8988T (cell line): ENCODE results near the gene DCUN1D3.

Source experiments
- DNase-seq: peaks from one replicate; pipeline ENCODE4 v3.0.0; 2011

DCUN1D3 gene

DNA sequence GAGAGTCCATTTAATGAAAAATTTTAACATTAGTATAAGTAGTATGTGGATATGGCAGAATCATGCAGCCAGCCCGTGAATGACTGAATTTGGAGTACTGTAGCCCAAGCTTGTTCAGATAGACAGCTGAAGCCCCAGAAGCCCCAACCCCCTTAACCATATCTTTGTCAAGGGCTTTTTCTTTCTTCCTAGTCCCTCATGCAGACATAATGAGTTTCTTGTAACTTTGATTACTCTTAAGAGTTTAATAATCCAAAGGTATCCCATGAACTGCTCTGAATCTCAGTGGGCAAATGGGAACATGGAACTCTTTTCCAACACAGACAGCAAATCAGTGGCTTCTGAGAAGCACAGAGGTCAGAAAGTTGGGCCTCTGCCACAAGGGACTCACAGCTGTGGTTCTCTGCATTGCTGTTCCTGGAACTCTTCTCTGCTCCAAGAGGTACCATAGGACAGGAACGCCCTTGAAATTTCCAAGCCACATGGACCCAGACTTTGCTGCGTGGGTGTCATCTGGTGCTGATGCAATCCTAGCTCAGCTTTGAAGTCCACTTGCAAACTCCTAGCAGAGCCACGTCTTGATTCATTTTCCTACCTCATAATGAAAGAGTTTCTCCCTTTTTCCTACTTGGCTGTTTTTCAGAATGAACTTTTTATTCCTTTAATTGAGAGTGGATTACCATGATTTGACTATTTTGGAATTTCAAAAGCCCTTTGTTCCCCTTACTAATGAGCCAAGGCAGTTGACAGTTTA, 18.5 kb upstream of the DCUN1D3 start:
- DNase-seq: no peak

DNA sequence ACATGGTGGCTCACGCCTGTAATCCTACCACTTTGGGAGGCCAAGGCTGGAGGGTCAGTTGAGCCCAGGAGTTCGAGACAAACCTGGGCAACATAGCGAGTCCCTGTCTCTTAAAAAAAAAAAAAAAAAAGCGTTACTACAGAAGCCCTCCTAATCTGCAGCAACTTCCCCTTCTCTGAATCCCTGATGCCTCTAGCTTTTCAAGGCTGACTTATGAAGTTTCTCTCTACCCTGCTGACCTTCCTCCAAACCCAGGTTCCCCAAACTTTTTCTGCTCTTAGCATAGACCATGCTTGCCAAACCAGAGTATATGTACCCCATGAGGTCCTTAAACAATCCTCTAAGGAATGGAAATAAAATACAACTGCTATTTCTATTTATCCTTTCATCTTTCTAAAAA, 16.8 kb upstream of the DCUN1D3 start:
- no peak for DNase-seq

DNA sequence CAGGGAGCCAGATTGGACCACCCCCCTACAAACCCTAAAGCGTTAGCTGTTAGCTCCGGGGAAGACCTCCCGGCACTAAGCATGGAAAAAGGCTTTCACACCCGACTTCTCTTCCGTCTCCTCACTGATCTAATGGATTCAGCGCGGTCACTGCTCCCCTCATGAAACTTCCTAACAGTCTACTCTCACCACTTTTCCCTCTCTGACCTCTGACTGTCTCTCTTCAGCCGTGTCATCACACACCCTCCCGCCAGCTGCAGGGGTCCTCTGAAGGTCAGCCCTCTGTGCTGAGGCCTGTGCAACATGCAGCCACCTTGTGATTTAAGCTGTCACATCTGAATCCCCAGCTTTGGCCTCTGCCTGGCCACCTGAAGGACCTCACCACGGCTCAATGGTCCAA, 16.1 kb upstream of the DCUN1D3 start:
- DNase-seq: no peak

DNA sequence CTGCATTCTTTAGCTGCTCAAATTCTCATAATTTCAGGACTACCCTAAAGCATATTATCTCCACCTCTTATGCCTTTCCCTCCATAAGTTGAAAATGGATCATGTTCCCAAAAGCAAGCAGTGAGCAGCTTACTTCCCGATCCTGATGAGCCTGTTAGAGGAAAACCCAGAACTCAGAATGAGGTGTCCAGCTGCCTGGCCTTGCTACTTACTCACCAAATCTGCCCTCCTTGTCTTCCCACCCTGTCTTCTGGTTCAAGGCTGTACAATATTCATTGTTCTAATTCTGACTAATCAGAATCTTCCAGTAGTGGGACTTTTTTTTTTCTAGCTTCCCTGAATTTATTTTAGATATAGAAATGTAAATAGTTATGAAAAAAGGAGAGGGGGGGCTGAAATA, 11.2 kb upstream of the DCUN1D3 start:
- no peak for DNase-seq

DNA sequence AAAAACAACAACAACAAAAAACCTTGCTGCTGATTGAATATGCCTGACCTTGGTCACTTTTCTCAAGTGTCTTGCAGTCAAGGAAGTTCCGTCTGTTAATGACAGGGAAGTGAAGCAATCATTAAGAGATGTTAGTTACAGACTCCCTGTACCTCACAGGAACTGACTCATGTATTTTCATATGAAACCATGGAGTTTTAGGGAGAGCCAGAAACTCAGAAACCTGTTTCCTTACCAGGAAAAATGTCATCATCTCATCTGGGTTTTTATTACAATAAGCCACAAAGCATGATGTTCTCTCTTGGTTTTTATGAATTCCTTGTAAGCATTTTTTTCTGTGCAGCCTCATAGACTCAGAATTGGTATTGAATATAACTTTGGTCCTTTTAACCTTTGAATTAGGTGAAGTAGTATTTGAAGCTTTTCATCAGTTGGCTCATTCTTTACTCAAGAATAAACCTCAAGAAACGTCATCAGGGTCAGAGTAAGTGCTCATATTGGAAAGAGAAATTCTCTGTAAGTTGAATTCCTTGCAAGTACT, 10.7 kb upstream of the DCUN1D3 start:
- no peak for DNase-seq

DNA sequence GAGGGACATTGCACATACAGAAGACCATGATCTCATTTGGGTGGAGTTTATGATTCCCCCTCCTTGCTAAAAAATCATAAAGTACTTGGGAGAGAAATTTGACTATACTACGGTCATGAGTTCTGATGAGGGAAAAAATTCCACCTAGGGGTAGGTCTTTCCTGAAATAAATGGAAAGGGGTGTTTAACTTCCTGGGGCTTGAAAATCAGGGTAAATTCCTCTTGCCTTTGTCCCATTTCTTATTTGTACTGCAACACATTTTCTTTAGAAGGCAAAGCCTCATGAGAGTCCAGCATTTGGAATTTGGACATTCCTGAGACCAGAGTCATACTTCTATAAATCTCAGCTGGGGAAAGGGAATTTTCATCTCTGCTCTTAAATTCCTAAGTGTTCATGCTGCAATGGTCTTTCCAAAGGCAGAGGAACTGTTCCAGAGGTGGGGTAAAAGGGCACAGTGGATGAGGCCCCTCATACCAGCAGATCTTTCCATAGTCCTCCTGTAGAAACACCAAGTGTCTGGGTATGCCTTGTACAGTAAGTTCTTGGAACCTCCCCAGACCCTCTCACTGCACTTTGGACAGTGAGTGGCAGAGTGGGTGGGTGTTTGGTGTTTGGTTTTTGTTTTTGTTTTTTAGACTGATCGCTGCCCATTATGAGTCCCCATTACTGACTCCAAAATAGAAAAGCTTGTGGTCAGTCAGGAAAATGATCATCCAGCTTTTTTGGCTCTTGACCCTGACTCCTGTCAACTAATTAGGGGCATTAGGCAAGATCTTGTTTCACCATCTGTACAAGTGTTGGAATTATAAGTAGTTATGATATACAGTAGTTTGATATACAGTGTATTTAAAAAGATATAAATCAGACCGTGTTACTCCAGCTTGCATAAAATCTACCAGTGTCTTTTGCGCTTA, 6.4 kb upstream of the DCUN1D3 start:
- DNase-seq: no peak

DNA sequence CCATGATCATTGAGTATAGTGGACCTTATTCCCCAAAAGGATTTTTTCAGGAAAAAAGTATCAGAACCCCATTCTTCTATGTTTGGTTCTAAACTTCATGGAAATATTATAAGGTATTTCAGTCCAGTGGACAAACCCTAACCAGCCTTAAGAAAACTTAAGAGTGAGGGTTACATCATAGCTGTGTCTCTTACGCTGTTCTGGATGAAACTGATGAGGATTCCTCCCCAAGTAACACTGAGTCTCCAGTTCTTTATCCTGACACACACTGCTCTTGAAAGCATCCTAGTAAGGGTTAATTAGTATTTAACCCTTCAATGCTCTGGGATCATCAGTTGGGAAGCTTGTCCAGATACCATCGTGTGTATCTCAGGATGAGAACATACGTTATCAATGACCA, 5.4 kb upstream of the DCUN1D3 start:
- no peak for DNase-seq

DNA sequence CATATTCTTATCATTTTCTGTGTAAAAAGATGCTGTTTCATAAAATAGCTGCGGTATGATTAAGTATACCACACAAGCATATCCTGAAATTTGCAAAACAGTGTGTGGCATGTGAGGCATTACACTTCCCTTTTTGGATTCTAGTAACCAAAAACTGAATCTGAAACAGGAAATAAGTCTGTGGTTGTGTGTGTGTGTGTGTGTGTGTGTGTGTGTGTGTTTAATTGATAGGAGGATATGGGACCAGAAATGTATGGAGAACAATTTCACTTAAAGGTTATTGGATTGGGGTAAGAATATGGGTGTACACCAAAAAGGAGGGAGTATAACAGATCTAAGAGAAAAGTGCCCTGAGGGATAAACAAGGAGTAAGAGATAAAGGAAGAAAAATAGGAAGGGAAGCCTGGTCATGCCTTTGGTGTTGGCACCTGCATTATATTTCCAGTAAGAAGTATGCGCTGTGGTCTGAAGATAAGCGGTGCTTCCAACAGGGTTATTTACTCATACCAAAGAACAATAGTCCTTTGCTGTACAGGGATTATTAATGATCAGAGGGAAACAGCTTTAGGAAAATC, 4.4 kb upstream of the DCUN1D3 start:
- DNase-seq: no peak

DNA sequence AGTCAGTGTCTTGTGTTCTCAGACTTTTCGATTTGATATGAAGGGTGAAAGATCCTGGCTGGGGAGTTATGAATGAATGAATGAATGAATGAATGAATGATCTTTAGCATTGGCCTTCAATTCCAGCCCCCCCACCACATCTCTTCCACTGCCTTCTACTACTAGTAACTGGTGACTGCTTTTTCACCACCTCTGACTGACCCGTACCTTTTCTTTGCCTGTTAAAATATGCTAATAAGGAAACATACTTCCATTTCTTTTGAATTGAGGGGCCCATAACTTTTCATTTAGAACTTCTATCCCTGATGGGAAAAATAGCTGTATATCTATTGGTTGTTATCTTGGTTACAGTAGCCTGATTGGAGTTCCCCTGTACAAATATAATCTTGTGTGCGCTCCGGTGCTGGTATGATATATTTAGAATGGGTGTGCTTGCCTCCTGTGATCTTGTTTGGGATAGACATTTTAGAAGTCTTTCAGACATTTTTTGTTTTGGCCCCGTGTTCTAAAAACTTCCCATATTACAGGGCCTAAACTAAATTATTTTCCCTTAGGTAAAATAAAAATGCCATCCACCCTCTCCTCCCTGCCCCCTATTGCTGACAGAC, 3.8 kb upstream of the DCUN1D3 start:
- no peak for DNase-seq

DNA sequence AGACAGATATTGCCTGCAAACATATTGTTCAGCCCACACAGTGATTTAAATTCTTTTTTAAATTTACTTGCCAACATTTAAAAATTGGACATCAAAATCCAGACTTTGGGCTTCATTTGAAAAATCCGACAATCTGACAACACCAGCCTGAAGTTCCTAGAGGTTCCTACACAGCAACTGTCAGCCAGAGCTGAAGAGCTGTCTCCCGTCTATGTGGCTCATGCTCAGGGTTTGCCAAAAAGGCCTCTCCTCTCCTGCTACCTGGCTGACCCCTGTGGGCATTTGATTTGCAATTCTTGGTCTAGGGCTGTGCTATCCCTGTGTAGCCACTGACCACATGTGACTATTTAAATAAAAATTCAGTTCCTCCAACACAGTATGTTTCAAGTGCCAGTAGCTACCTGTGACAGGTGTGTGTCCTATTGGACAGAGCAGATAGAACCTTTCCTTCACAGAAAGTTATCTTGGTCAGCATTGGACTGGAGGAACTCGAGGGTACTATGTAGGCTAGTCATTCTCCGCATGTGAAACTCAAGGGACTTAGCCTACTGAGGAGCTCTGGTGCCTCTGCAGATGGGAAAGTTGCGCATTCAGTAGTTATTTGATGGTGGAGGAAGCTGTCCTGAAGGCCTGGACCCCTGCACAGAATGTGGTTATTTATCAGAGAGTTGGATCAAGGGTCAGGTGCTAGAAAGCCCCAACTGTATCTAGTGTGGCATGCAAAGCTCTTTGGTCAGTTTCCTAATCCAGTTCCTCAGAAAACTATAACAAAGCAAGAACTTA, 3.1 kb upstream of the DCUN1D3 start:
- DNase-seq: no peak

DNA sequence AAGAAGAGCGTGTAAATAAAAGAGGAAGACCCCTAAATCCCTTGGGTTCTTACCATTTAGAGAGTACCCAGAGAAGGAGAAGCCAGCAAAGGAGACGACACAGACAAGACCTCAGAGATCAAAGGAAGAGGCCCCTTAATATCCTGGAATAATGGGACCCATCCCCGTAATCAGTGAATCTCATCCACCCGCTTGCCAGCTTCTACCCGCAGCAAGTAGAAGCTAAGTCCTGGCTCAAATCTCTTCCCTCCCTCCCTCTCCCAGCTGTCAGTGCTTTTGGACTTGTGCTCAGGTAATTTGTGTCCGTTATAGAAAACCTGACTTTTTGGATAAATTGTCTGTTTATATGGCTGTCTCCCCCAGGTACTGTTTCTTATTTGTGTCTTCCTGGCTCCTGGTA, 2.3 kb upstream of the DCUN1D3 start:
- no peak for DNase-seq

DNA sequence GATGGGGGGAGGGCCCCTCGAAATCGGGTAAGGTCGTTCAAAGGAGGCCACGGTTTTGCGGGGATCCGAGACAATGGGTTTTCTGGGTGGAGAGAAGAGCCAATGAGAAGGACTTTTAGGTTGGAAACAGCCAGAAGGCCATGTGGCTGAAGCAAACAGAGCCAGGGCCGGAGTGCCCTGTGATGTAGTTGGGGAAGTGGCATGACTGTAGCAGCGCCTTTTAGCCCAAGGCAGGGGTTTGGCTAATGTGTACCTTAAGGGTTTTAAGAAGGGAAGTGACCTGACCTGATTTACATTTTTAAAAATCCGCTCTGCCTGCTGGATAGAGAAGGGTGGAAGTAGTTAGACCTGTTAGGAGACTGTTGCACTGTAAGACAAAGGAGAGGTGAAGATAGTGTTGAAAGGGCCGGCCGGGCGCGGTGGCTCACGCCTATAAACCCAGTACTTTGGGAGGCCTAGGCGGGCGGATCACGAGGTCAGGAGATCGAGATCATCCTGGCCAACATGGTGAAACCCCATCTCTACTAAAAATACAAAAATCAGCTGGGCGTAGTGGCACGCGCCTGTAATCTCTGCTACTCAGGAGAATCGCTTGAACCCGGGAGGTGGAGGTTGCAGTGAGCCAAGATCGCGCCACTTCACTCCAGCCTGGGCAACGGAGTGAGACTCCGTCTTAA, 1.4 kb upstream of the DCUN1D3 start:
- no peak for DNase-seq

DNA sequence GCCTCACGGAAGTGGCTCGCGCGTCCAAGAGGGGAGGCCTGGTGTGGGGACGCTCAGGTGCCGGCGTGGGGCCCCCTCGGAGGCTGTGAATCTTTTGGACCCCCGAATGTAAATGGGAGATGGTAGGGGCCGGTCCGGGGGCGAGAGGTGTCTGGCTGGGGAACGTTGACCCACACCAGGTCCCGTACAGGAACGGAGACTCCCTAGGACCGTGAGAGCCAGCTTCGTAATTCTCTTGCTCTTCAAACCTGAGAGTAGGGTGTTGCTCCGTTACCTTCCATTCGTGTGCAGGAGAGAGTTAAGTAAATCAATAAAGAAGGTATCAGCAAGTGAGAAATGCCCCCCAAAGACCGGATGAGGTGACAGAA, 894 bp upstream of the DCUN1D3 start:
- no peak for DNase-seq

DNA sequence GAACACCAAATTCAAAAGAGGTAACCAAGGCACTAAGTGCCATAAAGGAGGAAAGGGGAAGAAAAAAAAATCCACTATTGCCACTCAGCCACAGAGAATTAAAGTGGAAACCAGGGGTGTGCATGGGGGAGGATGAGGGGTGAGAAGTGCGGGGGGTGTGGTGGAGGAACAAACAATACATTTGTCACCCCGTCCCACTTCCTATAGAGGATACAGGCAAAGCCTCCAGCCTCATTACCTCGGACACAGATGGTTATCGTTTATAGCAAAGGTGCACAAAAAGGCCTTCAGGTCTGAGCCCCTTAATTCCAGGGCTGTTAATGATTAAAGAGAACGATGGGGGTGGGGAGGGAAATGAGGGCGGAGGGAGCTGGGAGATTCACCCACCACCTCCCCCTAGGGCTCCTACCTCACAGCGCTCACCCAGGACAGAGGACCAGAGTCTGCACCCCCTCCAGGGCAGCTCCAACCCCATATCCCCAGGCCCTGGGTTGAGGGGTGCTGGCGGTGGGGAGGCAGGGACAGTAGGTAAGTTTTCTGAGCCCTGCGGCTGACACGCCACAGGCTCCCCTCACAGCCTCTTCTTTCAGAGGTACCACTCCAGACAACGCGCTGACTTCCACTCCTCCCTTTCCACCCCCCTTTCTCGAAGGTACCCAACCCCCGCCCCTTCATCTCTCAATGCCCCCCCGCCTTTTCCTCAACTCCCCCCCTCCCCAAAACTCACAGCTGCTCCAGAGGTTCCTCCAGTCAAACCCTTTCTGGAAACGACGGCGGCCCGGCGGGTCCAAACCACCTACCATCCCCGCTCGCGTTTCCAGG, 470 bp downstream of the DCUN1D3 start:
- no peak for DNase-seq

DNA sequence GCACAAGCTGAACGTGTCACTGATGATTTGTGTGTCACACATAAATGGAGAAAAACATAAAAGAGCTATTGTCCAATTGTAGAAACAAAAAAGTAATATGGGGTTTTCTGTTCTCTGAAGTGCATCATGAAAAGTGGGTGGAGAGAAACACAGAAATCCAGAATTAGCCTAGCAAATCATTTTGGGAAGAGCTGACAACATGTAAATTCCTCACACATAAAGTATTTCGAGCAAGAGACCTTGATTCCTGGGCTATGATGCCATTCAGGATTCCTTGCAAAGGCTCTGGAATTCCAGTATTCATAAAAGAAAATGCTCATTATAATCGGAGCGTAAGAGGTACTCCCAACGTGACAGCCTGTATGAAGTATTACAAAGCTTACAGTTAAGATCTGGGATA, 1.1 kb downstream of the DCUN1D3 start:
- no peak for DNase-seq

DNA sequence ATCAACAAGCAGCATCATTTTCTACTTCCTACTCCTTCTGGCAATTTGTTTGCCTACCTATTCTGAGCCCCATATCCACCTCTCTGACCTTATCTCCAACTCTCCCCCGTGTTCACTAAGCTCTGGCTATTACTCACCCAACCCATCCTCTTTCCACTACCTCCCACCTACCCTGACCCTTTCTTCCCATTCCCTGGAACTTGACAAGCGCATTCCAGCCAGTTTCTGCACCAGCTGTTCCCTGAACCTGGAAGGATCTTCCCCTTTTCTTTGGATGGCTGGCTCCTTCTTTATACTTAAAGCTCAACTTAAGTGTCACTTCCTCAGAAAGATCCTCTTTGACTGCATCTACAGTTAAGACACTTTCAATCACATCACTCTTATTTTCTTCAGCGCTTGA, 2.2 kb downstream of the DCUN1D3 start:
- DNase-seq: no peak

DNA sequence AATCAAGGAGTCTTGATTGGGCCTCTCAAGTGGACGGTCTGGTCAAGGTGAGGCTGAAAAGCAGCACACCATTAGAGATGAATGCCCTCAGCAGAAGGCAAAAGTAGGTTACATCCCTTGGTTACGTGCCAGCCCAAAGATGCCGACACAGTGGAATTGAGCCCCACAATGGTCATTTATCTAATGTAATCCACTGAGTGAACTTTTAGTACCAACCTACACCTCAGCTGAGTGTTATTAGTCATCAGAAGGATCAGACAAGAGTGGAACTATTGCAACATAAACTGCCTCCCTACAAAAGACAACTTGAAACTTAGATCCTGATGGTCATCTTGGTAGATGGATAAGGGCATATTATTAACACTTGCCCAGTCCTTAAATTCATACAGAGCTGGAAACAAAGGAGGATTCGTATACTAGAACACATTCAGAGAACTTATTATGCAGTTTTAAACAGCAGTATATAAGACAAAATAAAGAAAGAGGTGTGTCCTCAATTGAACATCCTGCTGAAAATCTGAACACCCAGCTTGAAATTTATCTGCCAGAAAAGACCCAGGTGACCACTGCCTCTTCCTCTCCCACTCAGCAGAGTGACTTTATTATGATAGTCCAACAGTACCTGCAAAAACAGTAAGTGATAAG, 2.8 kb downstream of the DCUN1D3 start:
- DNase-seq: no peak

DNA sequence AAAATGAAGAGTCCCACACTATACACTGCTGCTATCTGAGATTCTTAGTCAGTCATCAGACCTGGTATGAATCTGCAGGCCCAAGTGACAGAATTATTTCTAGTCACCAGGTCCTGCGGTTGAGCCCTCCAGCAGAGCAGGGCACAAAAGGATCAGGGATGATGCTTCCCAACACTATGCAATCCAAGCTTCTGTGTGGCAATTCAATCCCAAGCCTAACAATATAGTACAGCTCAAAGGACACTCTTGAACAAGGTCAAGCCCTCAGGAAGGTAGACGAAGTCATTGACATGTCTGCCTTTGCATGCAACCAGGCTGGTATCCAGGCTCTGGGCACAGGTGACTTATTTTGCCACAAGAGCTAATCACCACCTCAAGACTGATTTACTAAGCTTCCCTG, 5.8 kb downstream of the DCUN1D3 start:
- DNase-seq: no peak

DNA sequence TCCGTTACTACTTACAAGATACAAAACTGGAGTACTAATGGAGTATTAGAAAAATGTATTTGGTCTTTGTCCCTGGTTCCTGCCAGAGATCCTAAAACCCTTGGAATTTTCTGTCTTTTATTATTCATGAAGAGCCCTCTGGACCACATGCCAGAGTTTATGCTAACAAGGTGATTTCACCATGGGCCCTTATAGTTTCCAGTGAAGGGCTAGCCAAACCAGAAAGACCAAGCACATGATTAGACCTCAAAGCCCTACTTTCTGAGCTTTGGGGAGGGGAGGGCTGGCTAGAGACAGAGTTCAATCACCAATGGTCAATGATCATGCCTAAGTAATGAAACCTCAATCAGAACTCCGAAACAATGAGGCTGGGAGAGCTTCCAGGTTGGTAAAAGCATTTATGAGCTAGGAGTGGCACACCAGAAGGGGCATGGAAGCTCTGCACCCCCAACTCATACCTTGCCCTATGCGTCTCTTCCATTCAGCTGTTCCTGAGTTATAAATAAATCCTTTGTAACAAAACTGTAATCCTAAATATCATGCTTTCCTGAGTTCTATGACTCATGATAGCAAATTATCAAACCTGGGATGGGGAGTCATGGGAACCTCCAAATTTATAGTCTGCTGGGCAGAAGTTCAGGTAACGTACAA, 10.4 kb downstream of the DCUN1D3 start:
- DNase-seq: no peak

DNA sequence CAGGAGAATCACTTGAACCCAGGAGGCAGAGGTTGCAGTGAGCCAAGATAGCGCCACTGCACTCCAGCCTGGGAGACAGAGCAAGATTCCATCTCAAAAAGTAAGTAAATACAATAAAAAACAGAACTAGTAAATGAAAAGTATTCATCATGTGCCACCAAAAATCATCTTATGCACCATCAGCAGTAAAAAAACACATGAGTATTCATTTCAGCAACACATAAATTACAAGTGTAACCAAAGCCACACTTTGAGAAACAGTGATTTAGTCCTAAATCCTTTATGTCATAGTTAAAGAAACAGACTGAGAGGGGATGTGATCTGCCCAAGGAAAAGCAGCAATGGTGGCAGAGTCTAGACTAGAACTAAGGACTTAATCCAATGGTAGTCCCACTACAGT, 13.0 kb downstream of the DCUN1D3 start:
- DNase-seq: no peak
